Glomerular endothelial cell (primary cell): ENCODE results near the gene IFNGR1. TPM values are rescaled to one million over a fixed set of nuclear protein-coding genes. Genes with fewer than 3 reads are reported as not detected.

ENCODE experiments used
- DNase-seq: peaks from one replicate; pipeline ENCODE4 v3.0.0-alpha.2; 2011; ENCODE audit warnings: low read depth, low spot score; ENCODE audit errors: extremely low read depth
- total RNA-seq: library from RNA; depleted of rRNA; stranded (reverse); fragments of >200 nt; gene quantifications from 2 replicates; pipeline ENCODE4 v1.2.3, GENCODE V29; 2015

The IFNGR1 gene
- total RNA-seq, 1 donor from 2014 or later = 77.8 TPM

DNA sequence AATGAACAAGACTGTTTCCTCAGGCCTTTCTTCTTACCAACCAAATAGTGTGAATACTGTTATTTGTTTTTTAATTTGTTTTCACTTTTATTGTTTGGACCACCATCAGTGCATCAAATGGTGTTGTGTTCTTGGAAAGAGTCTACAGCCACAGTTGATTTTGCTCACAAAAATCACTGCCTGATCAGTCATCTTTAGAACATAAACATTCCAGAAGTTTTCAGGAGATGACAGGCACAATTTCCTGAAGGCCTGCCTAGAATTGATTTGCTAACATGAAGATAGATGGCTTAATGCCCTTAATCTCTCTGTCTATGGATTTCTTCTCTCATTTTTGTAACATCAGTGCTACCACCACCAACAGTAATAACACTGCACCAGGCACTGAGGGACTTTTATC lies 59.3 kb downstream of the IFNGR1 start:
- DNase-seq = no peak

DNA sequence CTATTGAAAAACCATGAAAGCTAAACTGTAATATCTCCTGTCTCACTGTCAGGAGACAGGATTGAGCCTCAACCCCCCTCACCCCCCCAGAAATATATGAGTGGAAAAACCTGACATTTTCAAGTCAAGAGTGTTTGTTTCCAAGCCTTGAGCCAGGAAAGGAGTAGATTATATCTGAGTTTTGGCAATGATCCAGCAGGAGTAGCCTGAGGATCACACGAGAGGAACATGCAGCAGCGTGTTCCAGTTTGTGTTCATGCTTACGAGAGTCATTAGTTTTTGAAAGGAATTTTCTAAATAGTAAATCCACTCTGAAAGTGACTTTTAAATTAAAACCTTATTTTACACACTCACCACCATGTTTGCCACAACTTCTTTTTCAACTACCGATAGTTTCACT lies 61.6 kb downstream of the IFNGR1 start:
- DNase-seq = no peak

DNA sequence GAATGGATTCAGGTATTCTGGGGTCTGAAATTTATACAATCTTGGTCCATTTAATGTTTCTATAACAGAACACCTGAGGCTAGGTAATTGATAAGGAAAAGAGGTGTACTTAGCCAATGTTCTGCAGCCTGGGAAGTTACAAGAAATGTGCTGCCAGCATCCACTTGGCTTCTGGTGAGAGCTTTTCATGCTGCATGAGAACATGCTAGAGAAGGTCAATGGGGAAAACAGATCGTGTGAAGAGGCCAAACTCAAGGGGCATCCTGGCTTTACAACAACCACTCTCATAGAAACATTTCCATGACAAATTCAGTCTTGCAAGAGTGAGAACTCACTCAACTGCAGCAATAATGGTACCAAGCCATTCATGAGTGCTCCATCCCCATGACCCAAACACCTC lies 62.5 kb downstream of the IFNGR1 start:
- DNase-seq = no peak

DNA sequence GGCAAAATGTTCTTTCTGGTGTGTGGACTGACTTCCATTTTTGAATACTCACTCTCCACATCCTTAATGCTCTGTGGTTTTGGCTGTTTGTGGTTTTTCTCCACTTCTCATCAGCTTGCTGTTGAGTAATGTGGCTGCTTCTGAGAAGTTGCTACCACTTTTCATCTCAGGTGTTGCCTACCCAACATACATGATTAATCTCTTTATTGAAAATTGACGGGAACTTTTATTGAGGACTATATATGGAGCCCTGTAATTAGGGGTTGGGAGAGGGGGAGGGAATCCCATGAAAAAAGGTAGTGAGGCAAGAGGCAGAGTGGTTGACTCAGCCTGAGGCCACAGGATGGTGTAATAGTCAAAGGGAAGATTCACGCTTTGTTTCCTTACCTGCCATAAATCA lies 63.4 kb downstream of the IFNGR1 start:
- DNase-seq = no peak

DNA sequence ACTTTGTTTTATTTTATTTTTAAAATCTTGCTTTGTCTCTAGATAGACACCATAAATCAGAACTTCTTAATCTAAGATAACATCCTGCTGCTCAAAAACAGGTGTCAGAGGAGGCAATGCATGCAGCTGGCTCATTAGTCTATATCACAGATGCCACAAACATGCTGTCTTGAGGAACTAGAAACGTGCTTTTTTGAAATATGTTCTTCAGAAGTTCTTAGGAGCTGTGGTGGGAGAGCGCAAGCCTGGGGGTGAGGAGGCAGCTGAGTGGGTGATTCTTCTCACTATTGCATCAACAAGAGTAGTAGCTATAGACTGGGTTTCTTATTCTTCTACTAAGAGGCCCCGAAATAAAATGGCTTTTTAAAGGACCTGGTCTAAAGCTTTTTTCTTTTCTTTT lies 69.1 kb downstream of the IFNGR1 start:
- no peak for DNase-seq

DNA sequence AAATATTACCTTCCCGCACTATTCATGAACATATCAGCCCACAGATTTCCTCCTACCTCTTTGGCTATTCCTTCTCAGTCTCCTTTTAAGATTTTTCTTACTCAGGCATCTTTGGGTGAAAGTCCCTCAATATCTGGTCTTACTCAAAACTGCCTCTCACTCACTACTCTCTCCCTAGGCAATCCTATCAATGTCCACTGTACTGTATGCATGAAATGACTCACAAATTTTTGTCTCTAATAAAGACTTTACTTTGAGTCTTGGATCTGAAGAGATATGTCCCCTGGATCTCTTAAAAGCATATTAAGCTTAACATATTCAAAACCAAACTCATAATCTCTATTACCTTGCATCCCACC lies 70.2 kb downstream of the IFNGR1 start:
- DNase-seq = no peak

DNA sequence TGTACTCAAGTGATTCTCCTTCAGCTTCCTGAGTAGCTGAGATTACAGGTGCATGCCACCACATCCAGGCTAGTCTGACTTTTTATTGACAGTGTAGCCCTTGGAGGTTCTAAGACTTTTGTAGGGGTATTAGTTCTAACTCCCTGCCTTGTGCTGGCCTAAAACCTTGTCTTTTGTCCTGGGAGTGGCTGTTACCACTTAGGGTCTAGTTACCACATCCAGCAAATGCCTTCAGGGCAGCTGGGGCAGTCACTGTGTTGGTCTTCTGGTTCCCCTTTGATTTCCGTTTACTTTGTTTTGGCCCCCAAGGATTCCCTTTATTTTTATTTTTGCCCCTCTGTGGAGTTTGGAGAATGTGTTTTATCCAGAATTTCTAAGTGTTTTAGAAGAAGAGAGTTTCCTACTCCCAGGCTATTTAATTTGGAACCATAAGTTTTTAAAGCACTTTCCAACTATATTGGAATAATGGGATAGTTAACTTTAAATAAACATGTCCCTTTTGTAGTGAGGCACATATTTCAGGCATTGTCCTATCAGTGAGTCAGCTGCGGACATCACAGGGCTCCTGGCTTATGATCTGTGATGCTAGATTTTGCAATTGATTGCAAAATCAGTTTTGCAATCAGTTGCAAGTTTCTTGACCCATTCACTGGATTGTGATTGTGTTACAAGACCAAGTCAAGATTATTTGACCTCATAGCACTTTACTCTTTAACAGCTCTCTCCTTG lies 70.7 kb downstream of the IFNGR1 start:
- DNase-seq = no peak

Other genes starting within 250 kb of the IFNGR1 start
- gene IL20RA, start 174.4 kb downstream of the IFNGR1 start, total RNA-seq = 0.06 and 0.48 TPM in 2 replicates
- not detected in 2 replicates for gene IL22RA2, start 45.7 kb downstream of the IFNGR1 start, total RNA-seq